ENCODE data around the gene DGKI. TPM values are rescaled to one million over a fixed set of nuclear protein-coding genes. Genes with fewer than 3 reads are reported as not detected.

Gene DGKI
- total RNA-seq, 2 experiments from 2014 or later, result 0.46 TPM; not detected in 1

- H3K4me3 ChIP-seq (ENCODE audit: low read depth, low read length, poor library complexity, severe bottlenecking), result no peak overlapping the region
- H3K4me1 ChIP-seq (ENCODE audit: insufficient read depth, low read length, poor library complexity, severe bottlenecking), result no peaks in the 10 kb centered on the region
- POLR2A ChIA-PET, result no interaction called here
- no peaks in the 10 kb centered on the region for H3K36me3 ChIP-seq (ENCODE audit: insufficient read depth, low read length)
- CTCF ChIA-PET (ENCODE audit: unreplicated experiment), result no interaction called here
- H2AFZ ChIP-seq (ENCODE audit: low read length), result no peak overlapping the region
- BruUV-seq (replicated peaks), result no TSS peak
- H3K9me2 ChIP-seq (ENCODE audit: insufficient read depth, low read length), result no peaks in the 10 kb centered on the region
- TF ChIP-seq EZH2phosphoT487 (IDR thresholded peaks at IDR 0.05; ENCODE audit: borderline replicate concordance, low read depth, low read length), result no peak
- TF ChIP-seq, protein P1, sequence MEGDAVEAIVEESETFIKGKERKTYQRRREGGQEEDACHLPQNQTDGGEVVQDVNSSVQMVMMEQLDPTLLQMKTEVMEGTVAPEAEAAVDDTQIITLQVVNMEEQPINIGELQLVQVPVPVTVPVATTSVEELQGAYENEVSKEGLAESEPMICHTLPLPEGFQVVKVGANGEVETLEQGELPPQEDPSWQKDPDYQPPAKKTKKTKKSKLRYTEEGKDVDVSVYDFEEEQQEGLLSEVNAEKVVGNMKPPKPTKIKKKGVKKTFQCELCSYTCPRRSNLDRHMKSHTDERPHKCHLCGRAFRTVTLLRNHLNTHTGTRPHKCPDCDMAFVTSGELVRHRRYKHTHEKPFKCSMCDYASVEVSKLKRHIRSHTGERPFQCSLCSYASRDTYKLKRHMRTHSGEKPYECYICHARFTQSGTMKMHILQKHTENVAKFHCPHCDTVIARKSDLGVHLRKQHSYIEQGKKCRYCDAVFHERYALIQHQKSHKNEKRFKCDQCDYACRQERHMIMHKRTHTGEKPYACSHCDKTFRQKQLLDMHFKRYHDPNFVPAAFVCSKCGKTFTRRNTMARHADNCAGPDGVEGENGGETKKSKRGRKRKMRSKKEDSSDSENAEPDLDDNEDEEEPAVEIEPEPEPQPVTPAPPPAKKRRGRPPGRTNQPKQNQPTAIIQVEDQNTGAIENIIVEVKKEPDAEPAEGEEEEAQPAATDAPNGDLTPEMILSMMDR (conservative IDR thresholded peaks at IDR 0.05; ENCODE audit: low read length), result no peak
- no peak overlapping the region for H3K27ac ChIP-seq (ENCODE audit: low read depth, low read length, poor library complexity, severe bottlenecking)
- no peak for DNase-seq (ENCODE audit: low spot score)
- H3K9me3 ChIP-seq (ENCODE audit: low read length), result no peaks in the 10 kb centered on the region
- no peaks in the 10 kb centered on the region for H3K79me2 ChIP-seq (ENCODE audit: insufficient read depth, low read depth, low read length)
- no peak overlapping the region for H3K4me2 ChIP-seq (ENCODE audit: low read length)
- intact Hi-C loops (cut with micrococcal nuclease; ENCODE audit: unreplicated experiment), result no loop called here
- no peaks in the 10 kb centered on the region for H4K20me1 ChIP-seq (ENCODE audit: insufficient read depth, low read length)
Observed at GRCh38 chr7:137576481-137576880, 270.3 kb downstream of the DGKI start.

DNA sequence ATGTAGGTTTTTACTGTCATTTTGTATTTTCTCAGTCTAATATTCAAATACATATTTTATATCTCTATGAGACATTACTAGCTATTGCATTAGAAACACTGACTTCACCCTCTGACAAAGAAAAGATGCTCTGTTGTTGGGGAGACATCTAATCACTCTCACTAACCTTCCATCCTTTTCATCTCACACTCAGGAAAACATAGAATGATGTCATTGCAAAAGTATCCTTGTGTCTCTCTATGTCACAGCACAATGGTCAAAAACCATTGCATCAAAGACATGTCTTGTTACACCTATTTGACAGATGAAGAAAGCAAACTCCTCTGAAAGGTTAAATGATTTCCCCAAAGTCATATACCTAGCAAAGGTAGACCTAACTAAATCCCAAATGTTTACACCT lies 272.0 kb downstream of the DGKI start:
- ChIA-PET POLR2A (no interaction called here), CTCF (ENCODE audit: unreplicated experiment) (no interaction called here)
- no peak overlapping the region for H3K27ac ChIP-seq (ENCODE audit: low read depth, low read length, poor library complexity, severe bottlenecking)
- intact Hi-C loops (cut with micrococcal nuclease; ENCODE audit: unreplicated experiment), result no loop called here
- no peaks in the 10 kb centered on the region for H3K9me3 ChIP-seq (ENCODE audit: low read length)
- no peak overlapping the region for H3K4me2 ChIP-seq (ENCODE audit: low read length)
- DNase-seq (ENCODE audit: low spot score), result no peak
- no TSS peak for BruUV-seq (replicated peaks)
- H4K20me1 ChIP-seq (ENCODE audit: insufficient read depth, low read length), result no peaks in the 10 kb centered on the region
- no peaks in the 10 kb centered on the region for H3K9me2 ChIP-seq (ENCODE audit: insufficient read depth, low read length)
- no peak overlapping the region for H2AFZ ChIP-seq (ENCODE audit: low read length)
- no peak overlapping the region for H3K4me3 ChIP-seq (ENCODE audit: low read depth, low read length, poor library complexity, severe bottlenecking)
- no peaks in the 10 kb centered on the region for H3K4me1 ChIP-seq (ENCODE audit: insufficient read depth, low read length, poor library complexity, severe bottlenecking)
- no peaks in the 10 kb centered on the region for H3K36me3 ChIP-seq (ENCODE audit: insufficient read depth, low read length)
- H3K79me2 ChIP-seq (ENCODE audit: insufficient read depth, low read depth, low read length), result no peaks in the 10 kb centered on the region
- no peak for TF ChIP-seq EZH2phosphoT487 (IDR thresholded peaks at IDR 0.05; ENCODE audit: borderline replicate concordance, low read depth, low read length)
- TF ChIP-seq, protein P1 (conservative IDR thresholded peaks at IDR 0.05; ENCODE audit: low read length), result no peak

GRCh38 chr7:137572056-137572784 lies 274.6 kb downstream of the DGKI start:
- no peaks in the 10 kb centered on the region for H3K4me1 ChIP-seq (ENCODE audit: insufficient read depth, low read length, poor library complexity, severe bottlenecking)
- no peak overlapping the region for H3K4me2 ChIP-seq (ENCODE audit: low read length)
- no peak for TF ChIP-seq EZH2phosphoT487 (IDR thresholded peaks at IDR 0.05; ENCODE audit: borderline replicate concordance, low read depth, low read length)
- TF ChIP-seq, protein P1 (conservative IDR thresholded peaks at IDR 0.05; ENCODE audit: low read length), result no peak
- H3K79me2 ChIP-seq (ENCODE audit: insufficient read depth, low read depth, low read length), result no peaks in the 10 kb centered on the region
- DNase-seq (ENCODE audit: low spot score), result no peak
- intact Hi-C loops (cut with micrococcal nuclease; ENCODE audit: unreplicated experiment), result no loop called here
- CTCF ChIA-PET (ENCODE audit: unreplicated experiment), result no interaction called here
- POLR2A ChIA-PET, result no interaction called here
- no peaks in the 10 kb centered on the region for H3K9me3 ChIP-seq (ENCODE audit: low read length)
- no peaks in the 10 kb centered on the region for H3K9me2 ChIP-seq (ENCODE audit: insufficient read depth, low read length)
- BruUV-seq (replicated peaks), result no TSS peak
- no peaks in the 10 kb centered on the region for H4K20me1 ChIP-seq (ENCODE audit: insufficient read depth, low read length)
- no peaks in the 10 kb centered on the region for H3K36me3 ChIP-seq (ENCODE audit: insufficient read depth, low read length)
- no peak overlapping the region for H3K27ac ChIP-seq (ENCODE audit: low read depth, low read length, poor library complexity, severe bottlenecking)
- H3K4me3 ChIP-seq (ENCODE audit: low read depth, low read length, poor library complexity, severe bottlenecking), result no peak overlapping the region
- no peak overlapping the region for H2AFZ ChIP-seq (ENCODE audit: low read length)
